ENCODE results near the gene CAMK2N2.

CAMK2N2 gene

GRCh38 chr3:184299488-184300377, 38.4 kb upstream of the CAMK2N2 start:
- no peak for DNase-seq (ENCODE audit: low read depth)
- TF ChIP-seq, protein P1, sequence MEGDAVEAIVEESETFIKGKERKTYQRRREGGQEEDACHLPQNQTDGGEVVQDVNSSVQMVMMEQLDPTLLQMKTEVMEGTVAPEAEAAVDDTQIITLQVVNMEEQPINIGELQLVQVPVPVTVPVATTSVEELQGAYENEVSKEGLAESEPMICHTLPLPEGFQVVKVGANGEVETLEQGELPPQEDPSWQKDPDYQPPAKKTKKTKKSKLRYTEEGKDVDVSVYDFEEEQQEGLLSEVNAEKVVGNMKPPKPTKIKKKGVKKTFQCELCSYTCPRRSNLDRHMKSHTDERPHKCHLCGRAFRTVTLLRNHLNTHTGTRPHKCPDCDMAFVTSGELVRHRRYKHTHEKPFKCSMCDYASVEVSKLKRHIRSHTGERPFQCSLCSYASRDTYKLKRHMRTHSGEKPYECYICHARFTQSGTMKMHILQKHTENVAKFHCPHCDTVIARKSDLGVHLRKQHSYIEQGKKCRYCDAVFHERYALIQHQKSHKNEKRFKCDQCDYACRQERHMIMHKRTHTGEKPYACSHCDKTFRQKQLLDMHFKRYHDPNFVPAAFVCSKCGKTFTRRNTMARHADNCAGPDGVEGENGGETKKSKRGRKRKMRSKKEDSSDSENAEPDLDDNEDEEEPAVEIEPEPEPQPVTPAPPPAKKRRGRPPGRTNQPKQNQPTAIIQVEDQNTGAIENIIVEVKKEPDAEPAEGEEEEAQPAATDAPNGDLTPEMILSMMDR (IDR thresholded peaks at IDR 0.05; ENCODE audit: insufficient read depth, low read depth, low read length, missing control alignments) = no peak
- peak overlapping the region; percentile 87 for H3K4me3 ChIP-seq (ENCODE audit: low read depth, low read length)

DNA sequence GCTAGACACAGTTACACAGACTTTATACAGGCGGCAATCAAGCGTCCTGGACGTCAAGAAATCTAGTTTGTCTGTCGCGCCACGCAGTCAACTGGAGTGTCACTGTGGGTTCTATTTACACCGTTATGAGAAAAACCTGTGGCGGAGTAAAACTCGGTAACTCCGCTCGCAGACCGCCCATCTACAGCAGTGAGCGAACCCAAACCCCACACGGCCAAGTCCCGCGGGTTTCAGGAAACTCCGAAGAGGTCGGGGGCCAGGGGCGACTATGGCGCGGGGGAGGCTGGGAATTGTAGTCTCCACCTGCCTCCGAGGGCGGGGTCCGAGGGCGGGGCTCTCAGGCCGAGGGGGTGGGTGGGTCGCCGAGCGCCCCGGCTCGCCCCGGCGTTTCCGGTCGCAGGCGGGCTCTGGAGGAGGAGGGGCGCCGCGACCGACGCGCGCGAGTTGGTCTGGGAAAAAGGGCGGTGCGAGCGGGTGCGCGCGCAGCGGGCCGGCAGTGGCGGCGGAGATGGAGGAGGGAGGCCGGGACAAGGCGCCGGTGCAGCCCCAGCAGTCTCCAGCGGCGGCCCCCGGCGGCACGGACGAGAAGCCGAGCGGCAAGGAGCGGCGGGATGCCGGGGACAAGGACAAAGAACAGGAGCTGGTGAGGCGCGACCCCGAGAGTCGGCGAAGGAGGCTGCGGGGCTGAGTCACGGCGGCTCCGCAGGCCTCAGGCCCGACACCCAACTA, 37.6 kb upstream of the CAMK2N2 start, which contains the start of gene PSMD2:
Gene PSMD2, plus strand, starts transcription at position 483 of the 729 bp plus-strand sequence. Its CDS starts 26 bp downstream, at position 509.
- TF ChIP-seq, protein P1 (IDR thresholded peaks at IDR 0.05; ENCODE audit: insufficient read depth, low read depth, low read length, missing control alignments) = no peak
- DNase-seq (ENCODE audit: low read depth) = peak; percentile 98
- peak within 1 kb of the TSS; percentile 87 for H3K4me3 ChIP-seq (ENCODE audit: low read depth, low read length)

DNA sequence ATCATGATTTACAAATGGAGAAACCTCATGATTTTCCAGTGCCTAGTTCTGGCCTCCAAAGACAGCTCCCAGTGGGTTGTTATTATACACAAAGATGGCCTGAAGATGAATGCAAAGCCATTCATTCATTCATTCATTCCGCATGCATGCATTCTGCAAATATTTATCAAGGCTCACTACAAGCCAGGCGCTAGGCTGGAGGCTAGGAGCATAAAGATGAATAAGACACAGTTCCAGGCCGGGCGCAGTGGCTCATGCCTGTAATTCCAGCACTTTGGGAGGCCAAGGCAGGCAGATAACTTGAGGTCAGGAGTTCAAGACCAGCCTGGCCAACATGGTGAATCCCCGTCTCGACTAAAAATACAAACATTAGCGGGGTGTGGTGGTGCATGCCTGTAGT, 35.3 kb upstream of the CAMK2N2 start:
- TF ChIP-seq, protein P1 (IDR thresholded peaks at IDR 0.05; ENCODE audit: insufficient read depth, low read depth, low read length, missing control alignments) = no peak
- no peak overlapping the region for H3K4me3 ChIP-seq (ENCODE audit: low read depth, low read length)
- no peak for DNase-seq (ENCODE audit: low read depth)

DNA sequence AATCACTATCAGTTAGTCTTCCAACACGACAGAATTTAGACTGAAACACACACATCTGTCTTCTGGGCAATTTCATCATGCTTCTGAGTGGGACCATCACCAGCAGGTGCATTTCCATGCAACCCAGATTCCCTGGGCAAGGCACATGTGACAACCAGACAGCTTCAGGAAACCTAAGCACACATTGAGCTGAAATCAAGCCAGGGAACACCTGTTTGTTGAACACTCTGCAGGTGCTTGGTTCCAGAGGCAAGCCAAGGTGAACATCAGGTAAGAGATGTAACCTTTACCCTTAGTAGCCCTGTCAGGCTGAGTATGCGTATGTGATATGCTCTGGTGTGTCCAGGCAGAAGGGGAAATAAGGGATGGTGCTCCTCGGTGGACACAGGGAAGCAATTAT, 34.4 kb upstream of the CAMK2N2 start:
- no peak overlapping the region for H3K4me3 ChIP-seq (ENCODE audit: low read depth, low read length)
- TF ChIP-seq, protein P1 (IDR thresholded peaks at IDR 0.05; ENCODE audit: insufficient read depth, low read depth, low read length, missing control alignments) = no peak
- no peak for DNase-seq (ENCODE audit: low read depth)

DNA sequence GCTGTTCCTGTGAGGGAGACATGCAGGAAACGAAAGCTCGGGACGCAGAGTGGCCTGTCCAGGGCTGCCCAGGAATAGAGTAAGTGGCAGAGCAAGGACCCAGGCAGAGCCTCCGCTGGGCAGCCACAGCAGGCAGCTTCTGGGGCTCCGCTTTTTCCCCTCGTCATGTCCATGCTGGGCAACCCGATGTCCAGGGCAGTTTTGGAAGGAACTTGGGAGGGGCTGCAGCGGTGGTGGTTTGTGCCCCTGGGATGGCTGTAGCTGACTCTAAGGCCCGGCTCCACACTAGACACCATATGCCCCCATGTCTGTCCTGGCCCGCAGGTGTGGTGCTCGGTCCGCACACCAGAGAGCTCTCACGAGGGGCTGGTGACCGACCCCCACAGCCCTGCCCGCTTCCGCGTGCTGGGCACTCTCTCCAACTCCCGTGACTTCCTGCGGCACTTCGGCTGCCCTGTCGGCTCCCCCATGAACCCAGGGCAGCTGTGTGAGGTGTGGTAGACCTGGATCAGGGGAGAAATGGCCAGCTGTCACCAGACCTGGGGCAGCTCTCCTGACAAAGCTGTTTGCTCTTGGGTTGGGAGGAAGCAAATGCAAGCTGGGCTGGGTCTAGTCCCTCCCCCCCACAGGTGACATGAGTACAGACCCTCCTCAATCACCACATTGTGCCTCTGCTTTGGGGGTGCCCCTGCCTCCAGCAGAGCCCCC, 30.5 kb upstream of the CAMK2N2 start:
- no peak overlapping the region for H3K4me3 ChIP-seq (ENCODE audit: low read depth, low read length)
- TF ChIP-seq, protein P1 (IDR thresholded peaks at IDR 0.05; ENCODE audit: insufficient read depth, low read depth, low read length, missing control alignments) = no peak
- DNase-seq (ENCODE audit: low read depth) = no peak

GRCh38 chr3:184291044-184291737, 29.8 kb upstream of the CAMK2N2 start:
- TF ChIP-seq, protein P1 (IDR thresholded peaks at IDR 0.05; ENCODE audit: insufficient read depth, low read depth, low read length, missing control alignments) = no peak
- no peak overlapping the region for H3K4me3 ChIP-seq (ENCODE audit: low read depth, low read length)
- no peak for DNase-seq (ENCODE audit: low read depth)
